ENCODE data around the gene CLCNKB.

Gene CLCNKB

DNA sequence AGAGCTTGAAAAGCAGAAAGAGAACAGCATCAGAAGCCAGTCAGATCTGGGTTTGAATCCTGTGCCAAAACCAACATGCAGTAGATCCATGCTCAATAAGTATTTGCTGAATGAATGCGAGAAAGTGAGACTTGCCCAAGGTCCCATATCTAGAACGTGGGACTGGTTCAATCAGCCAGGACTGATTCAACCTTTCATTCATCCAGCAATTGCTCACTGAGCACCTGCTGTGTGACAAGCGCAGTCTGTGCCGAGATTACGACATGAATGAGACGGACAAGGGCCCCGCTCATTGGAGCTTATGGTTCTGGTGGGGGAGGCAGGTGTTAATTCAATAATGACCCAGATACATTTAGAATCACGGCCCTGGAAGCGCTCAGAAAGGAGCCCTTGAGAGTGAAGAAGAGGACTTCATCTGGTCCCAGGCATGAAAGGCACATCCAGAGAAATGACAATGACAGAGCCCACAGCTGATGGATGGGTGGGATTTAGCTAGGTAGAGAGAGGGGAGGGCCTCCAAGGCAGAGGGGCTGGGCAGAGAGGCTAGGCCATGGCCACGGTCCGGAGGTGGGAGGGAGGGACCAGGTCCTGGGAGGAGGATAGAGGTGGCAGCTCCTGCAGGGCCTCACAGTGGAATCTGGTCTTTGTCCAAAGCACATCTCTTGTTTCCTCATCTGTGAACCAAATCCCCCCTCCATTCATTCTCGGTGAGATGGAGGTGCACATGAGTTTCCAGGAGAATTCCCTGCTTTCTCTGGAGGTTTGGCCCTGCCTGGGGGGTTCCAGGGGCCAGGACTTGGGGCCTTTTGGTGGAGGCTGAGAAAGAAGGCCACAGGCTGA is 34.0 kb downstream of the CLCNKB start:
- DNase-seq, result no peak

DNA sequence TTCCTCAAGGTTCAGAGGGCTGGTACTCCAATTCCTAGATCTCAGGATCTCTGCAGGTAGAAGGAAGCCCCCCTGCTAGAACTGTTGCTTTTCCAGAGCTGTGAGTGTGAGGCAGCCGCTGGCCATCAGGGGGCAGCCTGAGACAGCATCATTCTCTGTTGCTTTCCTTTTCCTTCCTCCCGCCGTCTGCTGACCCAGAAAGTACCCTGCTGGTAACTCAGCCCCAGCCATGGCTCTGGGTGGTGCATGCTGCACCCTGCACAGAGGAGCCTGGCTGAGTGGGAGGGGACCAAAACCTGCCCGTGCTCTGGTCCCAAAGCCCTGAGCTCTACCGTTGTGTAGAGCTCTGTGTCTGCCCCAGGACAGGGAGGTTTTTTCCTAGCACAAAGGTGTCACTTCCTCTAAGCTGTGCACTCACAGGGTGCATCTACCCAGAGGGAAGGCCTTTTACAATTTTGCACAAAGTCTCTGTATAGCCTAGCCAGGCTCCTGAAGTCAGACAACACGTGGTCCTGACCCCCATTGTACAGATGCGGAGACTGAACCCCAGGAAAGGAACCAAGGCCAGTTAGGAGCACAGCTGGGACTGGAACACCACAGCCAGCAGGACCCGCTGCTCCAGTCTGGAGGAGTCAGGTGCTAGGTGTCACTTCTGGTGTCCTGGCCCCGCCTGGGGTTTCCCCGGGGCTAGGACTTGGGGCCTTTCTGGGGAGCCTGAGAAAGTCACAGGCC is 35.5 kb downstream of the CLCNKB start:
- peak; percentile 85 for DNase-seq

DNA sequence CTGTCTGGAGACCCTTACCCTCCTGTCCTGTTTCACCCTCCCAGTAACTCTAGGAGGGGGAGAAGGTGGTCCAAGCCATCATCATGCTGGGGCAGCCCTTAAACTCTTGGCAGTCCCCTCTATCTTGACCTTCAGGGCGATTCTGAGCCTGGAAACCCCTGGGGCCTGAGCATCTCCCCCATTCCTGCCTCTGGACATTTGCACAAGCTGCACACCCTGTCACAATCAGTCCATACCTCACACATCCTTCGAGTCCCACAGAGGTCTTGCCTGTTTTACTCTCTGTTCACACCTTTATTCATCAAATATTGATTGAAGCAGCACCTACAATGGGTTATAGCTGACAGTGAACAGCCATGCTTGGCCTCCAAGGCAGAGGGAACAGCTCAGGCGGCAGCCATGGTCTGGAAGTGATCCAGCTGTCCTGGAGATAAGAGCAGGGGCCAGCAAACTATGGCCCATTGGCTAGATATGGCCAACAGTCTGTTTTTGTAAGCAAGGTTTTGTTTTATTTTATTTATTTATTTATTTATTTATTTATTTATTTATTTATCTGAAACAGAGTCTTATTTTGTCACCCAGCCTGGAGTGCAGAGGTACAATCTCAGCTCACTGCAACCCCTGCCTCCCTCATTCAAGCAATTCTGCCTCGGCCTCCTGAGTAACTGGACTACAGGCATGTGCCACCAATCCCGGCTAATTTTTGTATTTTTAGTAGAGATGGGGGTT is 37.0 kb downstream of the CLCNKB start:
- DNase-seq, result peak; percentile 21

DNA sequence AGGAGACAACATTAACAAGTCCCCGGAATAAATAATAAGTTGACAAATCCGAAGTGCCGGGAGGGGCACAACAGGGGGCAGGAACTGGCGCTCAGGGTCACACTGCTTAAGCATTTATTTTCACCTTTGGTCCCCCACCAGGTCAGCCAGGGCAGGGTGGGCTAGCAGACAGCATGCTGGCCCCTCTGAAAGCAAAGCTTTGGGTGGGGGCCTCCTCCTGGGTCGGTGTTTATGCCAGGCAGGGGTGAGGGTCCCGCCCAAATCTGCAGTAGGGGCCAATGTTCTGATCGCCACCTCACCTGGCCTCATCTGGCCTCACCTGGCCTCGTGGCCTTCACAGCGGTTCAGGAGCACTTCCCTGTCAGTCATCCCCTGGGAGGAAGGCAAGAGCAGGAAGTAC is 38.1 kb downstream of the CLCNKB start:
- DNase-seq, result no peak

DNA sequence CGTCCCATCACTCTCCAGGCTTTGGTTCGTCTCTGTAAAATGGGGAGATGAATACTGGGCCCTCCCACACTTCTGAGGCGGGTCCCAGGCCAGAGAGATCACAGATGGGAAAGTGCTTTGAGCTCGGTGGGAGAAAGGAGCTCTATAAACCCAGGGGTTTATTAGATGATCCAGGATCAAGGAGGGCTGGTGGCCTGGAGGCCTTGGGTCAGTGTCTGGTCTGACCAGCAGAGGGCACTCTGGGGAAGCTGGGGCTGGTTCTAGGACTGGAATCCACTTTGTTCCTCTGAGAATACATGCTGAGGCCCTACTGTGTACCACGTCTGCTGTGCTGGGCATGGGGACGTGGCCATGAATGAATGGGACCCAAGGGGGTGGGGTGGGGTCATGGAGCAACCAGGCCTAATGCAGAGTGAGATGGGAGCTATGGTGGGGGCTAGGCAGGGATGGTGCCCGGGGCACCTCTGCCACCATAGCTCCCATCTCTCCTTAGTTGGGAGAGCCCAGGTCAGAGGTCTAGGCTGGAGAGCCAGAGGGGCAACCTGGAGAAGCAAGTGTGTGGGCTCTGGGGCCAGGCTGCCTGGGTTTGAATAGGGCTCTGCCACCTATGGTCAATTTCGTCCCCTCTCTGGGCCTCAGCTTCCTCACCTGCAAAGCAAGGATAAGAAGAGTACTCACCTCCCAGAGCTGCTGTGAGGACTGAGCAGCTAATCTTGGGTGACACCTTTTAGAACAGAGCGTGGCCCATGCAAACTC is 38.9 kb downstream of the CLCNKB start:
- peak; percentile 38 for DNase-seq

DNA sequence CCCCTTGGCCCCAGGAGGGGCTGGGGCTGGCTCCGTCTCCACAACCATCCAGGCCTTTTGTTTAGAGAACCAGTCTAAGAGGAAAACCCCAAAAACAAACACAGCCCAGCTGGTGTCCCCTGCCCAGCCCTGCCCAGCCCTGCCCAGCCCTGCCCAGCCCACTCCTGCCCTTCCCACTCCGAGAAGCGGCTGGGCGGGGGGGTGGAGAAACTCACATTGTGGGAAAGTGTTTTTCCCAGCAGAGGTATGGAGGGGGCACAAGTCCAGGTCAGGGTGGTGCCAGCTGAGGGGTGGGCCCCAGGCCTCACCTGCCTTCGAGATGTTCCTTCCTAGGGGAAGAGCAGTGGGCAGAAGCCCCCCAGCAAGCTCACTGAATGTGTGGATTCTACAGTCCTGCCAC is 39.9 kb downstream of the CLCNKB start:
- peak; percentile 20 for DNase-seq

DNA sequence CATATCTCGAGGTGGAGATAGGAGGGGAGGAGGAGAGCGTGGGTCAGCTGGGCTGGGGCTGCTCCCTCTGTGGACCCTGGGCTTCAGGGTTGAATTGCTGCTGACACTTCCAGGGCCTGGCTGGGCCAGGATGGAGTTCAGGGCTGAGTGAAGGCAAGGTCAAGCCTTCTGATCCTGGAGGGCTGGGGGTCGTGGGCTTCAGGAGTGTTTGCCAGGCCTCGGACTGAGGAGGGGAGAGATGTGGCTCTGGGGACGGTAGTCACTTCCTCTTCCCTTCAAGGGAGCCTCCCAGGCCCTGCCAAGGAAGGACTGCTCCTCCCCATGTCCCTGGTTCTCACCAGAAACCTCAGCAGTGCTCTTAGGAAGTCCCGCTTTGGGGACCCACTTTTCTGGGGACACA is 41.9 kb downstream of the CLCNKB start:
- peak; percentile 29 for DNase-seq

DNA sequence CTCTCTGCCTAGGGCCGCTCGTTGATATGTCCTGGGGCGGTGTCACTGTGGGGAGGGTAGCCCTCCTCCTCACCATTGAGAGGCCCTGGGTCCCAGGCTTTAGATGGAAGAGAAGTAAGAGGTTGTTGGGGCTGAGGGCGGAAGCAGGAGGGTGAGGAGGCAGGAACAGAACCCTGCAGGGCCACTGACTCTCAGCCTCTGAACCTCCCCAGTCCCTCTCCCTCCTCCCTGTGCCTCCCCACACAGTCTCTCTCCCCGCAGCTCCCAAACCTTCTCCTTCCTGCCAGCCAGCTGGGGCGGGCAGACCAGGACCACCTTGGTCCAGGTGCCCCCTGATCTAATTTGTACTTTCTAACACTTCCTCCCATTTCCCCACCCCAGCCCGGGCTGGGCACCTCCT is 44.2 kb downstream of the CLCNKB start:
- peak; percentile 24 for DNase-seq

DNA sequence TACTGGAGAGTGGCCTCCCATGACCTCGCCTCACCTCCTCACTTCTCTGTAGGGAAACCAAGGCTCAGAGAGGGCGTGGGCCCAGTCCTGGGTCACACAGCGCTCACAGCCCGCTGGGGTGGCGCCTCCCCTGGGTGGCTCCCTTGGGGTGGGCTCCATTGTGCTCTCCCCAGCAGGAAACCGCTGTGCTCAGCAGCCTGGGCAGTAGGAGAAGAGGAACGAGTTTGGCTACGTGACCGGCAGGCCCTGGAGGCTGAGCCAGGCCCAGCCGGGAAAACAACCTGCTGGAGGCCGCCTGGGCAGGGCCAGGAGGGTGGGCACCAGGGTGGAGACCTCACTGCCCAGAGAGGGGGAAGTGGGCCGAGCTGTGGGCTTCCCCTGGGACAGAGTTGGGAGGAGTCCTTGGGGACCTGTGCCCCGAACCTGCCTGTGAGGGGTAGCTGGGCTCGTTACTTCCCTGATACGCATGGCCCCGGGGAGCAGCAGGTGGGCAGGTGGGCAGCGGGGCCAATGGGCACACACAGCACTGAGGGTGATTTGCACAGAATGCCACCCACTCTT is 44.8 kb downstream of the CLCNKB start:
- peak; percentile 20 for DNase-seq

DNA sequence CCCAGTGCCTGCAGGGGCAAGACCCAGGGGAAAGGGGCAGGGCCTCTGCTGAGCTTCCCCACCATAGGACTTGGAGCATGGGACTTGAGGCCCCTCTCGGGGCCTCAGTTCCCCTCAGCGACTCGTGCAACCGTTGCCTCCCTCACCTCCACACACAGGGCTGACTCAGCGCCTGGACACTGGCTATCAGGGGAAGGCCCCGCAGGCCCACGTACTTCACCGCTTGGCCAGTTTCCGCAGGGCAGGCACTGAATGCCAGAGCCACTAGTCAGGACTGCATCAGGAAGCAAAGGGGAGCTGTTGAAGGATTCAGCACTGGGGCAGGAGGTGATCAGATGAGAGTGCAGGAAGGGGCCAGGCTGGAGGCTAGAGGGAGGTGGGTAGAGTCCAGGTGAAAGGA is 45.4 kb downstream of the CLCNKB start:
- DNase-seq, result peak; percentile 17

DNA sequence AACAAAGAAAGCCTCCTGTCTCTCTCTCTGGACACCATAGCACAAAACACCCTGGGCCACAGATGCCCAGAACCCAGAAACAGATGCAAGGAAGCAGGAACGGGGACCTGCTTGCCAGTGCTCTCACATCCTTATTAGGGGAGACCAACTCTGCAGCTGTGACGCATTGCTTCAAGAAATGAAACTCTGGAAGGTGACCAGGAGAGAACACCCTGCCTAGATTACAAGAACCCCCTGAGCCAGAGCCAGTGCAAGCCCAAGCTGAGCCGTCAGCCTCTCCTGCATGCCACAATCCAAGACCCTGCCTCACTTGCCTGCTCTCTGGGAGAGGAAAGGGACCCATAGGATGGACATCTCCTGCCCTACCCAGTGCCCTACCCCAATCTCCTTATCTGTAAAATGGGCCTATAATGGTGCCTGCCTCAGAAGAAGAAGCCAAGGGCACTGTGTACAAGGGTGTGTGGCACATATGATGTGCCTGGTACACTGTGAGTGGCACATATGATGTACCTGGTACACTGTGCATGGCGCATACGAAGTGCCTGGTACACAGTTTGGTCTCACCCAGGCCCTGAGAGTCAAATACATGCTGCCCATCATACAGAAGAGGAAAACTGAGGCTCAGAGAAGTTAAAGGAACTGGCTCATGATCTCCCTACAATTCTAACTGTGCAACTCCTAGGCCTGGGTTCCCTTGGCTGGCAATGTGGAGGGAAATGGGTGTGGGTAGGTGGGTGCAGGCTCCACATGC is 46.7 kb downstream of the CLCNKB start:
- DNase-seq, result peak; percentile 24

DNA sequence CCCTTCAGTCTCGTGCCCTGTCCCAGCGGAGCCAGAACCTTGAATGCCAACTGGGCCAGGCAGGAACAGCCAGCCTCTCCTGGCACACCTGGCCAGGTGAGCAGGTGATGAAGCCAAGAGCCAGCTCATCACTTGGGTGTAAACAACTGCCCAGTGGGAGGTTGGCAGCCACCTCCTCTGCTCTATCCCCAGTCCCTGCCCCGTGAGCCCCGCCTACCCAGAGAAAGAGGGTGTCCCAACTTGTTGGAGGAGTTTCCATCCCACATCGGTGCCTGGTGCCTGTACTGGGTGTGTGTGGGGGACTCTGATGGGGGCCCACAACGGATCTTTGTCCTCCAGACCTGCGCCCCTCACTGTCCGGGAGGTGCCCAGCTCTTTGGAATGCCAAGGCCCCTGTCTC is 47.7 kb downstream of the CLCNKB start:
- DNase-seq, result peak; percentile 21

DNA sequence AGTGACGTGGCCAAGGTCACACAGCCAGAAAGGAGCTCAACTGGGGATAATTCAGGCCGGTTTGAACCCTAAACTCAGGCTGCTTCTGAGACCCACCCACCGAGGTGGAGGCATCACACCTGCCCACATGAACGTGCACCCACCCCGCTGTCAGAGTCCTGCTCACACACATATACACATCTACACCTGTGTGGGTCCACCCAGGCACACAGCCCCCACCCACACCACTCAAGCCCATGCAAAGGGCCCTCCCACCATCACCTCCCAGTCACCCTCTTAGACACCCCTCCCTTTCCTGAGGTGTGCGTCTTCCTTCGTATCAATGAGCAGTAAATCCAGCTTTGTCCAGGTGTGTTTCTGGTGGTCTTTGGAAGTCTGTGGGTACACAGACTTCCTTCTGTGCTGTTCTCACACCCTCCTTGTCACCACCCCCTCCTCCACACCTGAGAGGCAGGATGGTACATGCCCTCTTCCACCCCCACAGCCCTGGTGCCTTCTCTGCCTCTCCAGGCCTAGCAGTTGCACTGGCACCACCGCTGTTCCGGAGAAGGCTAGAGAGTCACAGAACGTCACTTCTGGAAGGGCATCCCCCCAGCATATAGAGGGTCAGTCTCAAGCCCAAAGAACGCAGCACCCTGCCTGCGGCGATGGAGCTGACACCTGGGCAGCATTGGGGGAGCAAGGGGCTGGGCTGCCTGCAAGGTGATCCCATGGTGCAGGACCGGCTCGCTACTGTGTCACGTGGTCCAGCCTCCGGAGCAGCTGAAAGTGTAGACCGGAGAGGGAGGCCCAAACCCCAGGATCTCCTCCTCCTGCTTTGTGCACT is 48.7 kb downstream of the CLCNKB start:
- DNase-seq, result peak; percentile 26

DNA sequence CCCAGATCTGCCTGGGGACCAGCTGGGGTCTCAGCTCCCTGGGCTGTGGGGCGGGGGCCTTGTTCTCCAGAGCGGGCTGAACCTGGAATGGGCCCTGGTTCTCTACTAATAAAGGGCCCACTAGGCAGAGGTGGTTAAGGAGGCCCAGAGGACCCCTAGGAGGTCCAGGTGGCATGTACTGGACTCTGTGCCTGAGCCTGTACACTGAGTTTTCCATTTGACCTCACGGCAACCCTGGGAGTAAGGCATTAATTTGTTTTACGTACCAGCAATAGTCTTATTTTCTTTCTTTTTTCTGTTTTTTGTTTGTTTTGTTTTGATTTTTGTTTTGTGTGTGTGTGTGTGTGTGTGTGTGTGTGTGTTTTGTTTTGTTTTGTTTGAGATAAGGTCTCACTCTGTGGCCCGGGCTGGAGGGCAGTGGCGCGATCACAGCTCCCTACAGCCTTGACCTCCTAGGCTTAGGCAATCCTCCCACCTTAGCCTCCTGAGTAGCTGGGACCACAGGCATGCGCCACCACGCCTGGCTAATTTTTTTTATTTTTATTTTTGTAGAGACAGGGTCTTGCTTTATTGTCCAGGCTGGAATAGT is 49.4 kb downstream of the CLCNKB start:
- no peak for DNase-seq

DNA sequence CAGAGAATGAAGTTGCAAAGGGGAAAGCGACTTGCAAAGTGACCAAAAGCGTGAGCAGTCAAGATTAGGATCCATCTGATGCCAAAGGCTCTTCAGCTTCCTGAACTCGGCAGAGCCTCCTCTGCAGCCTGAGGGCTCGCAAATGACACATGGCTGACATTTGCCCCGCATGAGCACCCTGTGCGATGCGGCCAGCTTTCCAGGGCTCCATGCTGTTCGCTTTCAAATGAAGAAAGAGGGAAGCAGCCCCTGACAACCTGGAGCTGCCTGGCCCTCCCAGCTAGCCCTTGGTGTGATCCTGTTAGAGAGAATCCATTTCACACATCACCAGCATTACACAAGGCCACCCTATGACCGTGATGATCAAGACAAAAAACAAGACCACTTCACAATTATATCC is 50.0 kb downstream of the CLCNKB start:
- DNase-seq, result peak; percentile 3

DNA sequence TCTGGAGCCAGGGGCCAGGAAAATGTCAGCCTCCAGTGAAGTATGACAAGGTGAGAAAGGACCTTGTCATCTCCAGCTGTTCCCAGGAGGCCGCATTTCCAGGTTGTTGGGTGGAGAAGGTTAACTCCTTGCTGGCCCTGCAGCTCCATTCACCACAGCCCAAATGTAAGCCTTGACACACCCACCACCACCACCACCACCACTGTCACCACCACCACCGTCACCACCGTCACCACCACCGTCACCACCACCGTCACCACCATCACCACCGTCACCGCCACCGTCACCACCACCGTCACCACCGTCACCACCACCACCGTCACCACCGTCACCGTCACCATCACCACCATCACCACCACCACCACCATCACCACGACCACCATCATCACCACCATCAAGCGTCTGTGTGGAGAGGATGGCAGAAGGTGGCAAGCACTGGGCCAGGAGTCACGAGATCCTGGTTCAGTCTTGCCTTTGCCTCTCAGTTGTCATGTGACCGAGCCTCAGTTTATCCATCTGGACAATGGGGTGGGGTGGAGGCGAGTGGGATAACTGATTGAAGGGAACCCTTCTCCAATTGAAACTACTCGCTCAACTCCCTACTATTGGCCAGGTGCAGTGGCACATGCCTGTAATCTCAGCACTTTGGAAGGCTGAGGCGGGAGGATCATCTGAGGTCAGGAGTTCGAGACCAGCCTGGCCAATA is 51.0 kb downstream of the CLCNKB start:
- DNase-seq, result peak; percentile 26

DNA sequence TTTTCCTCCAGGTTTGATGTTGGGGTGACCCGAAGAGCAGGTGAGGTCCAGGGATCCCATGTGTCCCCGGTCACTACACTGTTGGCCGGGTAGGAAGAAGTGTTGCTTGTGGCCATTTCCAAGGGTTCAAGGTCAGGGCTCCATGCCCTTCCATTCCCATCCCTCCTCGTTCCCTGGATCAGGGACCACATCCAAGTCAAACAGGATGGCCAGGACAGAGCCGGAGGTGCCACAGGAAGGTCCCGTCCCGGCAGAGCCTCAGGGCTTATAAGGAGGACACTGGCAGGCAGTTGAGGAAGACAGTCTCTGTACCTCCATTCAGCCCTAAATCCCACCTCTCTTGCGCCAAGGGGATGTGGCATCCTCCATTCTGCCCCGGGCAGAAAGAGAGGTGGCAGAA is 51.9 kb downstream of the CLCNKB start:
- DNase-seq, result peak; percentile 12

DNA sequence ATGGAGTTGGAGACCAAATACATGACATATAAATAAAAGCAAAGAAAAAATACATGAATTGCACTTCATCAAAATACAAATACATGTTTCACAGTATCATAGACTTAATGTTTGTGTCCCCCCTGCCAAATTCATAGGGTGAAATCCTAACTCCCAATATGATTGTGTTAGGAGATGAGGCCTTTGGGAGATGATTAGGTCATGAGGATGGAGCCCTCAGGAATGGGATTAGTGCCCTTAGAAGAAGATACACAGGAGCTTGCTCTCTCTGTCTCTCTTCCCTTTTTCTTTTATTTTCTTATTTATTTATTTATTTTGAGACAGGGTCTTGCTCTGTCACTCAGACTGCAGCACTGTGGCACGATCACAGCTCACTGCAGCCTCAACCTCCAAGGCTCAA is 55.8 kb downstream of the CLCNKB start:
- no peak for DNase-seq

DNA sequence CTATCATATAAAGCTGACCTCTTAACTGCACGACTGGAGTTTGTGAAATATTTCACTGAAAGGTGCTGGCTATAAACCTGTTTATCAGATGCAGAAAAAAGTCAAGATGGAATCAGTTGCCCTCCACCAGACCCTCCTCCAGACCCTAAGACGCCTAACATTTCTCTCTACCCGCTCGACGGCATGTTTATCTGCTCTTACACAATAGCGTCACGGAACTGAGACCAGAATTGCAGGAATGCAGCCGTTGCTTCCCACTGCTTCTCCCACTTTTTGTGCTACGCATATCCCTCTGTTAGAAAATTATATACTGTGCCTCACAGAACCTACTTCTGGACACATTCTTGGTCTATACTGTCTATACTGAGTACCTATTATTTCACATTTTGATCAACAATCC is 58.0 kb downstream of the CLCNKB start:
- no peak for DNase-seq
